ENCODE data around the gene LENEP. TPM values are rescaled to one million over a fixed set of nuclear protein-coding genes. Genes with fewer than 3 reads are reported as not detected.

The LENEP gene
- total RNA-seq, 1 experiment from 2014 or later = 0.42 TPM

GRCh38 chr1:154956544-154956941 is 36.8 kb upstream of the LENEP start:
- H3K9me2 ChIP-seq (ENCODE audit: insufficient read depth) = no peaks in the 10 kb centered on the region
- H3K4me2 ChIP-seq (ENCODE audit: low read length) = peak overlapping the region; percentile 87
- ChIA-PET RAD21 (ENCODE audit: low non-redundant PET in 1 of 2, low total read pairs in 2 of 2, uncharacterized antibody in 2 of 2, unreplicated experiment in 2 of 2) (no interaction called here), CTCF (interaction anchor here (0.9 to 1.3 kb wide), 3 partner anchors 61 to 410 kb away, joined by 3 to 4 read pairs (median 4); partner anchors contain the start of gene ADAM15), POLR2A (interaction anchor here (2.4 kb wide), 1 partner anchor 14 kb away, joined by 10 read pairs; the partner anchor contains the start of gene SHC1)
- H4K20me1 ChIP-seq (ENCODE audit: insufficient read depth) = no peaks in the 10 kb centered on the region
- no peaks in the 10 kb centered on the region for H3K9me3 ChIP-seq (ENCODE audit: control insufficient read depth in 1 of 2, insufficient read depth in 1 of 2, low read depth in 1 of 2, low read length in 2 of 2)
- no peak for TF ChIP-seq CTCF (IDR thresholded peaks at IDR 0.05 in 2 of 3, conservative IDR thresholded peaks at IDR 0.05 in 1 of 3; ENCODE audit: borderline replicate concordance in 1 of 3, insufficient read depth in 1 of 3, low read depth in 2 of 3, low read length in 2 of 3)
- TF ChIP-seq RAD21 (IDR thresholded peaks at IDR 0.05; ENCODE audit: low read depth) = no peak
- TF ChIP-seq YY1 (IDR thresholded peaks at IDR 0.05; ENCODE audit: extremely low read depth, insufficient replicate concordance, low read depth, low read length) = no peak
- no peak for TF ChIP-seq EZH2 (IDR thresholded peaks at IDR 0.05)
- no peak for TF ChIP-seq CBX3 (IDR thresholded peaks at IDR 0.05; ENCODE audit: low read depth)
- no peak for TF ChIP-seq ELF1 (IDR thresholded peaks at IDR 0.05; ENCODE audit: borderline replicate concordance, low read depth)
- no peak for TF ChIP-seq CEBPB (IDR thresholded peaks at IDR 0.05; ENCODE audit: low read depth)
- TF ChIP-seq POLR2A (IDR thresholded peaks at IDR 0.05; ENCODE audit: borderline replicate concordance, extremely low read depth, insufficient read depth, insufficient read length) = no peak
- TF ChIP-seq REST (IDR thresholded peaks at IDR 0.05; ENCODE audit: low read depth) = no peak
- no peak; the same call in 1 of the 2 replicates for TF ChIP-seq POLR2AphosphoS5 (IDR thresholded peaks at IDR 0.05; ENCODE audit: low read depth, low read length)
- TF ChIP-seq TCF7L2 (IDR thresholded peaks at IDR 0.05; ENCODE audit: borderline replicate concordance, extremely low read depth, insufficient read depth, insufficient read length) = no peak
- TF ChIP-seq EGR1 (IDR thresholded peaks at IDR 0.05; ENCODE audit: low read depth) = no peak
- TF ChIP-seq SIN3A (IDR thresholded peaks at IDR 0.05; ENCODE audit: low read depth) = no peak
- TF ChIP-seq ATF3 (IDR thresholded peaks at IDR 0.05) = no peak
- TF ChIP-seq FOSL1 (IDR thresholded peaks at IDR 0.05; ENCODE audit: low read depth) = no peak
- H3K9ac ChIP-seq (ENCODE audit: low read length) = peak overlapping the region; percentile 56
- no peaks in the 10 kb centered on the region for H3K27me3 ChIP-seq (ENCODE audit: insufficient read depth, low read length)
- H3K27ac ChIP-seq (ENCODE audit: low read depth, low read length) = peak overlapping the region; percentile 5; the same call in 1 of the 2 replicates
- no peak for ATAC-seq
- no peak for DNase-seq (ENCODE audit: low read depth, low spot score)
- H3K4me3 ChIP-seq (replicated peaks in 1 of 2; ENCODE audit: low read depth in 1 of 2, low read length in 2 of 2) = peak overlapping the region; percentile 60 to 62
- peaks cover 14% of the 10 kb centered on the region for H3K79me2 ChIP-seq (ENCODE audit: insufficient read depth, low read length)
- peaks cover 3 to 13% of the 10 kb centered on the region in 2 experiments; a peak in 2 of 4 replicates for H3K36me3 ChIP-seq (ENCODE audit: control insufficient read depth in 1 of 2, insufficient read depth in 2 of 2, low read length in 2 of 2)
- intact Hi-C loops (cut with micrococcal nuclease) = no loop called here
- no TSS peak for BruUV-seq (replicated peaks)
- peaks cover 18 to 40% of the 10 kb centered on the region in 2 experiments for H3K4me1 ChIP-seq (ENCODE audit: control insufficient read depth in 1 of 2, insufficient read depth in 2 of 2, low read length in 2 of 2)
- no peak overlapping the region for H2AFZ ChIP-seq (ENCODE audit: low read depth, low read length, poor library complexity, severe bottlenecking)

All from HCT116 (cell line).